Astrocyte (in vitro differentiated cells and primary cell): ENCODE measurements around the gene NCLN. TPM values are rescaled to one million over a fixed set of nuclear protein-coding genes. Genes with fewer than 3 reads are reported as not detected.

Experiments
- DNase-seq: peaks from one replicate; pipeline ENCODE4 v3.0.0-alpha.2; 2010; ENCODE audit warnings: low read depth
- FAIRE-seq: peaks from 2 replicates; lab custom pipeline; 2011; peaks lifted over from hg19 to GRCh38; lab: Jason Lieb, UNC
- H2AFZ ChIP-seq: 2 replicates; pipeline ENCODE4 v1.6.0; 2012; ENCODE audit warnings: low read depth, low read length, inconsistent platforms
- H3K27ac ChIP-seq: 2 replicates; pipeline ENCODE4 v1.5.1; 2011; ENCODE audit warnings: low read depth, low read length, inconsistent platforms
- H3K27me3 ChIP-seq: 2 replicates; pipeline ENCODE4 v1.6.0; 2011; ENCODE audit warnings: low read length, inconsistent platforms; ENCODE audit not compliant: insufficient read depth
- H3K36me3 ChIP-seq: 2 replicates; pipeline ENCODE4 v1.5.1; 2011; ENCODE audit warnings: low read length, inconsistent platforms; ENCODE audit not compliant: insufficient read depth
- H3K4me1 ChIP-seq: 2 replicates; pipeline ENCODE4 v1.5.1; 2011; ENCODE audit warnings: low read length, inconsistent platforms; ENCODE audit not compliant: insufficient read depth
- H3K4me2 ChIP-seq: 2 replicates; pipeline ENCODE4 v1.6.0; 2012; ENCODE audit warnings: low read length, inconsistent platforms
- H3K4me3 ChIP-seq: 2 replicates; pipeline ENCODE4 v1.5.1; 2011; ENCODE audit warnings: low read depth, mild to moderate bottlenecking, low read length, inconsistent platforms; ENCODE audit not compliant: insufficient read depth
- H3K79me2 ChIP-seq: 2 replicates; pipeline ENCODE4 v1.6.0; 2012; ENCODE audit warnings: mild to moderate bottlenecking, low read length, inconsistent platforms; ENCODE audit not compliant: insufficient read depth
- H3K9ac ChIP-seq: 2 replicates; pipeline ENCODE4 v1.6.0; 2012; ENCODE audit warnings: mild to moderate bottlenecking, low read length, inconsistent platforms
- H3K9me3 ChIP-seq: 2 replicates; pipeline ENCODE4 v1.5.1; 2012; ENCODE audit warnings: low read depth, mild to moderate bottlenecking, low read length, inconsistent platforms; ENCODE audit not compliant: insufficient read depth
- H4K20me1 ChIP-seq: 2 replicates; pipeline ENCODE4 v1.6.0; 2012; ENCODE audit warnings: low read length, inconsistent platforms; ENCODE audit not compliant: insufficient read depth
- H3K27ac Mint-ChIP-seq: one replicate; pipeline ENCODE4 v1.8.0; 2021; ENCODE audit warnings: mild to moderate bottlenecking, mixed read lengths; ENCODE audit not compliant: unreplicated experiment
- H3K27me3 Mint-ChIP-seq: one replicate; pipeline ENCODE4 v1.8.0; 2021; ENCODE audit warnings: low read depth, mixed read lengths; ENCODE audit not compliant: unreplicated experiment
- H3K36me3 Mint-ChIP-seq: one replicate; pipeline ENCODE4 v1.8.0; 2021; ENCODE audit warnings: low read depth, mixed read lengths; ENCODE audit not compliant: unreplicated experiment
- H3K4me1 Mint-ChIP-seq: one replicate; pipeline ENCODE4 v1.8.0; 2021; ENCODE audit warnings: low read depth, mixed read lengths; ENCODE audit not compliant: unreplicated experiment
- H3K4me3 Mint-ChIP-seq: one replicate; pipeline ENCODE4 v1.8.0; 2021; ENCODE audit warnings: mild to moderate bottlenecking, moderate library complexity, mixed read lengths; ENCODE audit not compliant: unreplicated experiment
- H3K9me3 Mint-ChIP-seq: one replicate; pipeline ENCODE4 v1.8.0; 2021; ENCODE audit warnings: mild to moderate bottlenecking, mixed read lengths; ENCODE audit not compliant: unreplicated experiment
- CTCF ChIP-seq: IDR thresholded peaks from 2 replicates; pipeline ENCODE4 v1.5.1; 2011; ENCODE audit warnings: low read depth, mild to moderate bottlenecking, inconsistent platforms, low read length, moderate library complexity; ENCODE audit not compliant: insufficient read depth
- EZH2 ChIP-seq: IDR thresholded peaks from 2 replicates; pipeline ENCODE4 v1.6.1; 2012; ENCODE audit warnings: mild to moderate bottlenecking, low read length, inconsistent platforms; ENCODE audit not compliant: insufficient read depth
- total RNA-seq: library from RNA; stranded (reverse); gene quantifications from 2 replicates; pipeline ENCODE4 v1.2.1, GENCODE V29; 2021

The NCLN gene
- total RNA-seq, 1 donor from 2014 or later = 95.8 TPM

DNA sequence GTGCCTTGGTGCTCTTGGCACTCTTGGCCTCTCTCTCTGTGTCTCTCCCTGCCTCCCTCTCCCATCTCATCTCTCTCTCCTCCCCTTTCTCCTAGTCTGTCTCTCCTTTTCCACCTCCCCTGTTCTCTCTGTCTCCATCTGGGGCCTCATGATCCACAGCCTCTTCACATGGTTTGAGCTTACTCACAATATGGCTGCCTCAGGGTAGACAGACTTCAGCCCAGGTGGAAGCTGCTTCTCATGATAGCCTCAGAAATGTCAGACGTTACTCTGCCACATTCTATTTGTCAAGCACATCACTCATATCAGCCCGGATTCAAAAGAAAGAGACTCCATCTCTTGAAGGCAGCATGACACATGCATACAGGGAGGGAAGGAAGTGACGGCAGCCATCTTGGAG lies 25.5 kb upstream of the NCLN start:
- Histone ChIP-seq H3K9me3 (no peaks in the 10 kb centered on the region), H2AFZ (no peak overlapping the region), H3K27ac (no peak overlapping the region), H3K79me2 (no peaks in the 10 kb centered on the region), H3K4me1 (peaks cover 4% of the 10 kb centered on the region), H3K4me2 (no peak overlapping the region), H3K27me3 (no peaks in the 10 kb centered on the region), H3K36me3 (no peaks in the 10 kb centered on the region), H3K4me3 (no peak overlapping the region), H3K9ac (no peak overlapping the region), H4K20me1 (no peaks in the 10 kb centered on the region)
- Mint-ChIP-seq H3K9me3 (peaks cover 8% of the 10 kb centered on the region), H3K4me1 (peaks cover 4% of the 10 kb centered on the region), H3K4me3 (no peak overlapping the region), H3K27me3 (peaks cover 16% of the 10 kb centered on the region), H3K27ac (no peak overlapping the region), H3K36me3 (peaks cover 2% of the 10 kb centered on the region)
- TF ChIP-seq CTCF (no peak), EZH2 (no peak)
- DNase-seq (no peak), FAIRE-seq (no peak)

DNA sequence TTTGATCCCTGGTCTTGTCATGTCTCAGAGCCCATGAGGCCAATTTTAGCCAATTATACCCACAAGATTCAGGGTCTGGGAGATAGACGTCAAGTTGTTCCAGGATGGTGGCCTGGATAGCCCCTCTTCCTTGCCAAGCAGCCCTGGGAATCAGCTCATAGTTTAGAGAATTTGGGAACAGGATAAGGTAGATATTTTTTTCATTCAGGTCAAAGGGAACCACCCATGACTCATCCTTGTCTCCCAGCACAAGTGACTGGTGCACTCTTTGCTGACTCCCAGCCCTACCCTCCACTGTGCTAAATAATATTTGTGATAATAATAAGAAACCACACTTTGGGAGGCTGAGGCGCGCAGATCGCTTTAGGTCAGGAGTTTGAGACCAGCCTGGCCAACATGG lies 24.3 kb upstream of the NCLN start:
- no peak overlapping the region for H2AFZ ChIP-seq
- no peak overlapping the region for H3K27ac Mint-ChIP-seq
- H3K79me2 ChIP-seq = no peaks in the 10 kb centered on the region
- no peaks in the 10 kb centered on the region for H3K9me3 ChIP-seq
- no peak for DNase-seq
- no peak overlapping the region for H3K27ac ChIP-seq
- peaks cover 2% of the 10 kb centered on the region for H3K36me3 Mint-ChIP-seq
- H3K27me3 ChIP-seq = no peaks in the 10 kb centered on the region
- no peak for TF ChIP-seq CTCF
- no peak for TF ChIP-seq EZH2
- H3K4me3 ChIP-seq = no peak overlapping the region
- H3K4me1 ChIP-seq = no peaks in the 10 kb centered on the region
- H3K4me1 Mint-ChIP-seq = peaks cover 4% of the 10 kb centered on the region
- H4K20me1 ChIP-seq = no peaks in the 10 kb centered on the region
- H3K4me2 ChIP-seq = no peak overlapping the region
- no peak for FAIRE-seq
- H3K36me3 ChIP-seq = no peaks in the 10 kb centered on the region
- peaks cover 8% of the 10 kb centered on the region for H3K9me3 Mint-ChIP-seq
- peaks cover 21% of the 10 kb centered on the region for H3K27me3 Mint-ChIP-seq
- H3K4me3 Mint-ChIP-seq = no peak overlapping the region
- no peak overlapping the region for H3K9ac ChIP-seq

DNA sequence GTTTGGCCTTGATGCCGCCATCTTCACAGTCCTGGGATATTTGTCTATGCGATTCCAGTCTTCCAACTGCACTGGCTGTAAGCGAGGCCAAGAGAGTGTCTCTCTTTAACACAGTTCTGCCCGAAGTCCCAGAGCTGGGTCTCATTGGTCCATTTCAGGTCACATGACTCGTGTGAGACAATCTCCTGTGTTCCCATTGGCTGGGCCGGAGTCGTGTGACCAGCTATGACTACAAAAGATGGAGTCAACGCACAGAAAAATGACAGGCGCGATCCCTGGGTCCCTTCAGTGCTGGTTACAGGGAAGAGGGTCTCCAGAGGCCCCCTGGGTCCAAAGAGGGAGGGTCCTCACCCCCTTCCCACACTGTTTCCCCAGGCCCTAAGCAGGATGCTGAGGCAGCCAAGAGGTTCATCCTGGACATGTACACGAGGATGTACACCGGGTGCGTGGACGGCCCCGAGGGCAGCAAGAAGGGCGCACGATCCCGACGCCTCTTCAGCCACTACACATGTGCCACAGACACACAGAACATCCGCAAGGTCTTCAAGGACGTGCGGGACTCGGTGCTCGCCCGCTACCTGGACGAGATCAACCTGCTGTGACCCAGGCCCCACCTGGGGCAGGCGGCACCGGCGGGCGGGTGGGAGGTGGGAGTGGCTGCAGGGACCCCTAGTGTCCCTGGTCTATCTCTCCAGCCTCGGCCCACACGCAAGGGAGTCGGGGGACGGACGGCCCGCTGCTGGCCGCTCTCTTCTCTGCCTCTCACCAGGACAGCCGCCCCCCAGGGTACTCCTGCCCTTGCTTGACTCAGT lies 23.1 kb upstream of the NCLN start:
- H3K9ac ChIP-seq = no peak overlapping the region
- H3K4me2 ChIP-seq = no peak overlapping the region
- H4K20me1 ChIP-seq = no peaks in the 10 kb centered on the region
- no peaks in the 10 kb centered on the region for H3K36me3 Mint-ChIP-seq
- H3K36me3 ChIP-seq = no peaks in the 10 kb centered on the region
- H3K4me1 ChIP-seq = no peaks in the 10 kb centered on the region
- H3K27me3 Mint-ChIP-seq = peaks cover 21% of the 10 kb centered on the region
- TF ChIP-seq CTCF (no peak), EZH2 (no peak)
- H2AFZ ChIP-seq = no peak overlapping the region
- peaks cover 4% of the 10 kb centered on the region for H3K4me1 Mint-ChIP-seq
- no peaks in the 10 kb centered on the region for H3K79me2 ChIP-seq
- no peak for DNase-seq
- H3K27me3 ChIP-seq = no peaks in the 10 kb centered on the region
- H3K4me3 Mint-ChIP-seq = no peak overlapping the region
- H3K27ac Mint-ChIP-seq = no peak overlapping the region
- H3K4me3 ChIP-seq = no peak overlapping the region
- no peak overlapping the region for H3K27ac ChIP-seq
- no peak for FAIRE-seq
- H3K9me3 Mint-ChIP-seq = peaks cover 7% of the 10 kb centered on the region
- no peaks in the 10 kb centered on the region for H3K9me3 ChIP-seq
